ENCODE measurements around the gene ZMYM2. TPM values are rescaled to one million over a fixed set of nuclear protein-coding genes. Genes with fewer than 3 reads are reported as not detected.
"Not testable (repeated sequence)": the region's sequence is repeated elsewhere in the genome, so short reads cannot be mapped to it uniquely, and the experiment has no call there.

ZMYM2 gene
- total RNA-seq, 2 experiments from 2014 or later: 82.8 to 92.0 TPM

GRCh38 chr13:19960653-19960976 lies 2.1 kb downstream of the ZMYM2 start:
- no peak for ATAC-seq (ENCODE audit: low read depth)
- Mint-ChIP-seq H3K36me3 (peaks cover 6% of the 10 kb centered on the region), H3K4me3 (peak overlapping the region; percentile 99), H3K27me3 (peaks cover under 1% of the 10 kb centered on the region), H3K9me3 (no peaks in the 10 kb centered on the region), H3K27ac (peak overlapping the region; percentile 74), H3K4me1 (peaks cover 25% of the 10 kb centered on the region)
- DNase-seq: no peak
- POLR2A ChIA-PET: interaction anchor here (1.1 to 1.2 kb wide), 3 partner anchors 10 to 200 kb away, joined by 3 to 8 read pairs (median 3); partner anchors contain the start of genes GJA3 and ZMYM5

GRCh38 chr13:19961489-19961888 lies 3.0 kb downstream of the ZMYM2 start:
- POLR2A ChIA-PET: no interaction called here
- Mint-ChIP-seq H3K27ac (no peak overlapping the region), H3K4me3 (peak overlapping the region; percentile 48), H3K9me3 (no peaks in the 10 kb centered on the region), H3K4me1 (peaks cover 25% of the 10 kb centered on the region), H3K27me3 (no peaks in the 10 kb centered on the region), H3K36me3 (peaks cover 6% of the 10 kb centered on the region)
- no peak for ATAC-seq (ENCODE audit: low read depth)
- no peak for DNase-seq

- Mint-ChIP-seq H3K4me1 (peaks cover 25% of the 10 kb centered on the region), H3K27me3 (no peaks in the 10 kb centered on the region), H3K4me3 (peak overlapping the region; percentile 30), H3K36me3 (peaks cover 8% of the 10 kb centered on the region), H3K27ac (no peak overlapping the region), H3K9me3 (no peaks in the 10 kb centered on the region)
- ATAC-seq (ENCODE audit: low read depth) (no peak), DNase-seq (no peak)
- POLR2A ChIA-PET: no interaction called here
These were observed 3.4 kb downstream of the ZMYM2 start for GRCh38 chr13:19961924-19962323.

- peaks cover 11% of the 10 kb centered on the region for H3K36me3 Mint-ChIP-seq
- peaks cover 28% of the 10 kb centered on the region for H3K4me1 Mint-ChIP-seq
- DNase-seq: no peak
- POLR2A ChIA-PET: no interaction called here
- no peaks in the 10 kb centered on the region for H3K27me3 Mint-ChIP-seq
- H3K9me3 Mint-ChIP-seq: no peaks in the 10 kb centered on the region
- no peak for ATAC-seq (ENCODE audit: low read depth)
- no peak overlapping the region for H3K4me3 Mint-ChIP-seq
- H3K27ac Mint-ChIP-seq: no peak overlapping the region
These were observed 4.4 kb downstream of the ZMYM2 start for GRCh38 chr13:19962894-19963293.

GRCh38 chr13:19967621-19968020 lies 9.1 kb downstream of the ZMYM2 start:
- Mint-ChIP-seq H3K4me1 (peaks cover 13% of the 10 kb centered on the region), H3K27me3 (no peaks in the 10 kb centered on the region), H3K9me3 (no peaks in the 10 kb centered on the region), H3K36me3 (peaks cover 21% of the 10 kb centered on the region), H3K27ac (no peak overlapping the region), H3K4me3 (no peak overlapping the region)
- no peak for DNase-seq
- ATAC-seq (ENCODE audit: low read depth): no peak
- POLR2A ChIA-PET: no interaction called here

GRCh38 chr13:19974498-19975009 lies 16.0 kb downstream of the ZMYM2 start:
- POLR2A ChIA-PET: interaction anchor here (0.6 kb wide), 1 partner anchor 318 kb away, joined by 4 read pairs; no protein-coding TSS in a partner anchor
- H3K9me3 Mint-ChIP-seq; H3K4me1 Mint-ChIP-seq; ATAC-seq (ENCODE audit: low read depth); H3K27ac Mint-ChIP-seq; H3K4me3 Mint-ChIP-seq; H3K27me3 Mint-ChIP-seq; DNase-seq: not testable (repeated sequence)
- H3K36me3 Mint-ChIP-seq: peaks cover 59% of the 10 kb centered on the region

GRCh38 chr13:19978831-19979437 lies 20.4 kb downstream of the ZMYM2 start:
- peaks cover 8% of the 10 kb centered on the region for H3K9me3 Mint-ChIP-seq
- no peak overlapping the region for H3K27ac Mint-ChIP-seq
- no peaks in the 10 kb centered on the region for H3K27me3 Mint-ChIP-seq
- peaks cover 55% of the 10 kb centered on the region for H3K36me3 Mint-ChIP-seq
- peaks cover 11% of the 10 kb centered on the region for H3K4me1 Mint-ChIP-seq
- no peak for DNase-seq
- no peak for ATAC-seq (ENCODE audit: low read depth)
- POLR2A ChIA-PET: no interaction called here
- no peak overlapping the region for H3K4me3 Mint-ChIP-seq

- no peak overlapping the region for H3K27ac Mint-ChIP-seq
These were observed 23.2 kb downstream of the ZMYM2 start for GRCh38 chr13:19981685-19982238.

GRCh38 chr13:19982447-19983043 lies 24.0 kb downstream of the ZMYM2 start:
- Mint-ChIP-seq H3K4me1 (peaks cover 12% of the 10 kb centered on the region), H3K9me3 (peaks cover 6% of the 10 kb centered on the region), H3K4me3 (no peak overlapping the region), H3K27me3 (no peaks in the 10 kb centered on the region), H3K27ac (no peak overlapping the region), H3K36me3 (peaks cover 27% of the 10 kb centered on the region)
- POLR2A ChIA-PET: no interaction called here
- ATAC-seq (ENCODE audit: low read depth) (no peak), DNase-seq (no peak)

More at GRCh38 chr13:19981685-19982238, 23.2 kb downstream of the ZMYM2 start:
- POLR2A ChIA-PET: no interaction called here
- ATAC-seq (ENCODE audit: low read depth) (no peak), DNase-seq (no peak)
- peaks cover 12% of the 10 kb centered on the region for H3K4me1 Mint-ChIP-seq
- no peaks in the 10 kb centered on the region for H3K27me3 Mint-ChIP-seq
- peaks cover 6% of the 10 kb centered on the region for H3K9me3 Mint-ChIP-seq
- peaks cover 34% of the 10 kb centered on the region for H3K36me3 Mint-ChIP-seq
- no peak overlapping the region for H3K4me3 Mint-ChIP-seq

GRCh38 chr13:19984430-19985218 lies 26.1 kb downstream of the ZMYM2 start:
- ATAC-seq (ENCODE audit: low read depth): no peak
- Mint-ChIP-seq H3K4me1 (peaks cover 13% of the 10 kb centered on the region), H3K27ac (no peak overlapping the region), H3K36me3 (peaks cover 11% of the 10 kb centered on the region), H3K27me3 (no peaks in the 10 kb centered on the region), H3K9me3 (no peaks in the 10 kb centered on the region), H3K4me3 (no peak overlapping the region)
- DNase-seq: no peak
- POLR2A ChIA-PET: interaction anchor here (1.1 kb wide), 1 partner anchor 25 kb away, joined by 9 read pairs; no protein-coding TSS in a partner anchor

- Mint-ChIP-seq H3K9me3 (no peaks in the 10 kb centered on the region), H3K27me3 (no peaks in the 10 kb centered on the region)
- POLR2A ChIA-PET: interaction anchor here (1.1 kb wide), 1 partner anchor 25 kb away, joined by 9 read pairs; no protein-coding TSS in a partner anchor
These were observed 26.7 kb downstream of the ZMYM2 start for GRCh38 chr13:19985219-19985556.

GRCh38 chr13:19991531-19991930 lies 33.0 kb downstream of the ZMYM2 start:
- ATAC-seq (ENCODE audit: low read depth): no peak
- Mint-ChIP-seq H3K27me3 (no peaks in the 10 kb centered on the region), H3K27ac (no peak overlapping the region), H3K4me1 (peaks cover 14% of the 10 kb centered on the region), H3K9me3 (peaks cover 1% of the 10 kb centered on the region), H3K4me3 (no peak overlapping the region), H3K36me3 (peaks cover 28% of the 10 kb centered on the region)
- POLR2A ChIA-PET: no interaction called here
- no peak for DNase-seq

More at GRCh38 chr13:19985219-19985556, 26.7 kb downstream of the ZMYM2 start:
- peaks cover 16% of the 10 kb centered on the region for H3K4me1 Mint-ChIP-seq
- no peak overlapping the region for H3K4me3 Mint-ChIP-seq
- DNase-seq (no peak), ATAC-seq (ENCODE audit: low read depth) (no peak)
- no peak overlapping the region for H3K27ac Mint-ChIP-seq
- peaks cover 13% of the 10 kb centered on the region for H3K36me3 Mint-ChIP-seq

GRCh38 chr13:19993024-19993423 lies 34.5 kb downstream of the ZMYM2 start:
- H3K4me1 Mint-ChIP-seq: peaks cover 15% of the 10 kb centered on the region
- no peak overlapping the region for H3K27ac Mint-ChIP-seq
- POLR2A ChIA-PET: no interaction called here
- no peak overlapping the region for H3K4me3 Mint-ChIP-seq
- no peaks in the 10 kb centered on the region for H3K27me3 Mint-ChIP-seq
- no peak for DNase-seq
- no peak for ATAC-seq (ENCODE audit: low read depth)
- peaks cover 38% of the 10 kb centered on the region for H3K36me3 Mint-ChIP-seq
- H3K9me3 Mint-ChIP-seq: peaks cover 1% of the 10 kb centered on the region
